Mesothelial cell of epicardium (in vitro differentiated cells): ENCODE data around the gene CAP2. TPM values are rescaled to one million over a fixed set of nuclear protein-coding genes. Genes with fewer than 3 reads are reported as not detected.

Experiments used
- DNase-seq, 2 experiments: peaks; one replicate each; pipeline ENCODE4 v3.0.0; 2021; ENCODE audit warnings: low spot score in 2 of 2; ENCODE audit not compliant: unreplicated experiment in 2 of 2
- H3K27ac Mint-ChIP-seq: 2 replicates; pipeline ENCODE4 v1.8.0; 2021; ENCODE audit warnings: mixed read lengths
- H3K27me3 Mint-ChIP-seq: 2 replicates; pipeline ENCODE4 v1.8.0; 2021; ENCODE audit warnings: low read depth, mixed read lengths
- H3K36me3 Mint-ChIP-seq: 2 replicates; pipeline ENCODE4 v1.8.0; 2021; ENCODE audit warnings: mixed read lengths
- H3K4me1 Mint-ChIP-seq: 2 replicates; pipeline ENCODE4 v1.8.0; 2021; ENCODE audit warnings: mixed read lengths
- H3K4me3 Mint-ChIP-seq: 2 replicates; pipeline ENCODE4 v1.8.0; 2021; ENCODE audit warnings: mild to moderate bottlenecking, moderate library complexity, mixed read lengths
- H3K9me3 Mint-ChIP-seq: 2 replicates; pipeline ENCODE4 v1.8.0; 2021; ENCODE audit warnings: mixed read lengths
- total RNA-seq: library from RNA; stranded (reverse); gene quantifications from 3 replicates; pipeline ENCODE4 v1.2.1, GENCODE V29; 2021
- TF ChIP-seq, protein P1 (sequence below): fragments of 200-600 bp; sonication (generic); IDR thresholded peaks from one replicate; pipeline ENCODE4 v1.5.0; 2021; ENCODE audit warnings: antibody characterized with exemption; ENCODE audit not compliant: unreplicated experiment

Gene CAP2
- total RNA-seq, 1 donor from 2014 or later = 15.0 TPM

DNA sequence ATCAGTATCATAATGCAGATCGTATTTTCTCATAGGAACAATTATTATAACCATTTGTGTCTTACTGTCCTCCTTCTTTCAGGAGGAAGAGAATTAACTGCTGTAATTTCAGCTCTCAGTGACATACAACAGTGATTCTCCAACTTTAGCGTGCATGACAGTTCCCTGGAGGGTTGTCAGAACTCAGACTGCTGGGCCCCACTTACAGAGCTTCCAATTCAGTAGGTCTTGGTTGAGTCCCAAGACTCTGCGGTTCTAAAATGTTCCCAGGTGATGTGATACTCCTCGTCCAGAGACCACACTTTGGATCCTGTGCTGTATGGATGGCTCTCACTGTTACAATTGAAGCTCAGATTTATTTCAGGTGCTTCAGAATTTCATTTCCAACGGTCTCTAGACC is 72.8 kb downstream of the CAP2 start:
- Mint-ChIP-seq H3K4me1 (peaks cover 4% of the 10 kb centered on the region), H3K9me3 (no peaks in the 10 kb centered on the region), H3K27ac (no peak overlapping the region), H3K36me3 (peaks cover 26% of the 10 kb centered on the region), H3K27me3 (no peaks in the 10 kb centered on the region), H3K4me3 (no peak overlapping the region)
- TF ChIP-seq, protein P1, sequence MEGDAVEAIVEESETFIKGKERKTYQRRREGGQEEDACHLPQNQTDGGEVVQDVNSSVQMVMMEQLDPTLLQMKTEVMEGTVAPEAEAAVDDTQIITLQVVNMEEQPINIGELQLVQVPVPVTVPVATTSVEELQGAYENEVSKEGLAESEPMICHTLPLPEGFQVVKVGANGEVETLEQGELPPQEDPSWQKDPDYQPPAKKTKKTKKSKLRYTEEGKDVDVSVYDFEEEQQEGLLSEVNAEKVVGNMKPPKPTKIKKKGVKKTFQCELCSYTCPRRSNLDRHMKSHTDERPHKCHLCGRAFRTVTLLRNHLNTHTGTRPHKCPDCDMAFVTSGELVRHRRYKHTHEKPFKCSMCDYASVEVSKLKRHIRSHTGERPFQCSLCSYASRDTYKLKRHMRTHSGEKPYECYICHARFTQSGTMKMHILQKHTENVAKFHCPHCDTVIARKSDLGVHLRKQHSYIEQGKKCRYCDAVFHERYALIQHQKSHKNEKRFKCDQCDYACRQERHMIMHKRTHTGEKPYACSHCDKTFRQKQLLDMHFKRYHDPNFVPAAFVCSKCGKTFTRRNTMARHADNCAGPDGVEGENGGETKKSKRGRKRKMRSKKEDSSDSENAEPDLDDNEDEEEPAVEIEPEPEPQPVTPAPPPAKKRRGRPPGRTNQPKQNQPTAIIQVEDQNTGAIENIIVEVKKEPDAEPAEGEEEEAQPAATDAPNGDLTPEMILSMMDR = no peak
- DNase-seq = no peak

DNA sequence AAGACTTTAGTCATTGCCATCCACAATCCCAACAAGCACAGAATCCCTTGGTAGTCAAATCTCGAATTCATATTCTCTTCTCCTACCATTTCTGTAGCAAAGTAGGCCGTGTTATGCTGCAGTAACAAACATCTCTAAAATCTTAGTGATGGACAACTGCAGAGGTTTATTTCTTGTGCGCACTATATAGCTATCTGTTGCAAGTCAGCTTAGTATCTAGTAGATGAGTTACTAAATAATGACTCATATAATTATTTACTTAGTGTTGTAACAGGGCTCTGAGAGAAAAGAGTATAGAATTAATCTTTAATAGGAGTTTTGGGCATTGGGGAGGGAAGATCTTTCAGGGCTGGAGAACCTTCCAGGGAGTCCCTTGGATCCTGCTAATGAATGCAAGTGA is 73.3 kb downstream of the CAP2 start:
- Mint-ChIP-seq H3K9me3 (no peaks in the 10 kb centered on the region), H3K4me3 (no peak overlapping the region), H3K4me1 (peaks cover 6% of the 10 kb centered on the region), H3K36me3 (peaks cover 26% of the 10 kb centered on the region), H3K27ac (no peak overlapping the region), H3K27me3 (no peaks in the 10 kb centered on the region)
- DNase-seq = no peak
- TF ChIP-seq, protein P1 = no peak

DNA sequence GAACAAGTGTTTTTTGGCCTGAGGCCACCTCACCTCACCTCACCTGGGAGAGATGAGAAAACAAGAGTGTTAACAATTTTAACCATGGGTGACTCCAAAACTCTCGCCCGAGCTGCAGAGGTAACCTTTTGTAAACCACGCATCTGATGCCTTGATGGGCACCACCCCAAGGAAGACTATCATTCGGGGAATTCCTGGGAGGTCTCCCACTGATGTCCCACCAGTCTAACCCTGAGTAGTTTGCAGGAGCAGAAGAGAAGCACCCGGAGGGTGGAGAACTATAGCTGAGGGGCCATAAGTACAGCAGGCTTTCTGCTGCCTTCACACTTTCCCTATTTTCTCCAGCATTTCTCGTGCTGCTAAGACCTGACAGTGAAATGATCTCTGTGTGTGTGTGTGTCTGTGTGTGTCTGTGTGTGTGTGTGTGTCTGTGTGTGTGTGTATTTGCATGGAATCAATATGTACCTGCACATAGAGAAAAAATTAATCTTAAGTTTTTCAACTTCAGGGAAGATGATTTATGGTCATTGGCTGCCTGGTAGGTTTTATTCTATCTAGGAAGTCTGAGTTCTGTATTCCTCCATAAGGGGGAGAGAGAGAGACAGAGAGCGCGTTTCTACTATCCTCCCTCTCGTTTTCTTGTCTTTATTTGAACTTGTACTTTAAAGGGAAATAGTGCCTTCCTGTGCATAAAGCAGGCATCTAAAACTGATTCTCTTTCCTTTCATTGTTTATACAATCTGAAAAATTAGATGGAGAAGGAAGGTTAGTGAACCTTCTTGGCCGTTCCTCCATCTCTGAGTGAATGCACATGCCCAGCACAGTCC is 75.8 kb downstream of the CAP2 start:
- Mint-ChIP-seq H3K4me3 (no peak overlapping the region), H3K27me3 (no peaks in the 10 kb centered on the region), H3K27ac (no peak overlapping the region), H3K36me3 (peaks cover 16% of the 10 kb centered on the region), H3K4me1 (peaks cover 21% of the 10 kb centered on the region), H3K9me3 (no peaks in the 10 kb centered on the region)
- TF ChIP-seq, protein P1 = no peak
- DNase-seq = no peak

DNA sequence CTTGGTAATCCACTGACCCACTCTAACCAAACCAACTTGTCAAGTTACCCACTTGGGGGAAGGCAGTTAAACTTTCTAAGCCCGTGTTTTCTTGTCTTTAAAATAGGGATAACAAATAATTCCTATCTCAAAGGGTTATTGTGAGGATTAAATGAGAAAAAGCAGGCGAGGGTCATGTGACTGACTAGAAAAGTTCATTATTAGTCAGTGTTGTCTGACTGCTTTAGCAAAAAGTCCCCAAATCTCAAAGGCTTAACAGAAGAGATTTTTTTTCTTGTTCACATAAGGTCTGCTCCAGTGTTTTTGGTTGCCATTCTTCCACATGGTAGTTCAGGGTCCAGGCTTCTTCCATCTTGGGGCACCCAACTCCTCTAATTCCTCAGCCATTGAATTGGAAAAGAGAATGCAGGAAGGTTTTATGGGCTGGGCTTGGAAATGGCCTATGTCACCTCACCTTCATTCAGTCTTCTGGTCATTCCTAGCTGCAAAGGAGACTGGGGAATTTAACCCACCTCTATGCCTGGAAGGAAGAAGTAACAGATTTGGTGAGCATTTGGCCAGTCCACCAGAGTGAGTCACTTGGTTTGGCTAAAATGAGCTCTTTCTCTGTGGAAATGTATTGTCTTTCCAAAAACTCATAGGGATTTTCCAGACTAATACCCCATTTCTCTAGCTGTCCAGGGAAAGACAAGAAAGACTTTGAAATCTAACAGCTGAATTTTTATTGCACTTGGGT is 77.0 kb downstream of the CAP2 start:
- peaks cover 29% of the 10 kb centered on the region for H3K4me1 Mint-ChIP-seq
- TF ChIP-seq, protein P1 = no peak
- no peaks in the 10 kb centered on the region for H3K9me3 Mint-ChIP-seq
- no peaks in the 10 kb centered on the region for H3K27me3 Mint-ChIP-seq
- peak overlapping the region; percentile 62 for H3K27ac Mint-ChIP-seq
- no peak overlapping the region for H3K4me3 Mint-ChIP-seq
- no peak for DNase-seq
- H3K36me3 Mint-ChIP-seq = peaks cover 13% of the 10 kb centered on the region

DNA sequence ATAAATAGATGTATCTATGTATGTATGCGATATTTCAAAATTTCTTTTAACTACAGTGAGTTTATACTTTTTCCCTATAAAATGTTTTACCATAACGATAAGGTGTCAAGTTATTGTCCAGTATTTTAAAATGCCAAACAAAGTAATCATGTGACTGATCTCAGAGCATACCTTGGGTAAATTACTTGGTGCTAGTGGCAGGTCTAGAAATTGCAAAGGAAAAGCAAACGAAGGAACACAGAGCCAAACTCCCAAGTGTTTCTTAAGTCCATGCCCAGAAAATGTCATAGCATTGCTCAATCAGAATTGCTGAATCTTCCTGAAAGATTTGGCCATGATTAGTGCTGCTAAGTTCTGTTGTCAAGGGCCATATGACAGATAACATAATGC is 77.5 kb downstream of the CAP2 start:
- TF ChIP-seq, protein P1 = no peak
- DNase-seq = no peak
- Mint-ChIP-seq H3K36me3 (peaks cover 9% of the 10 kb centered on the region), H3K27ac (peak overlapping the region; percentile 50), H3K4me3 (no peak overlapping the region), H3K4me1 (peaks cover 35% of the 10 kb centered on the region), H3K9me3 (no peaks in the 10 kb centered on the region), H3K27me3 (no peaks in the 10 kb centered on the region)
